Tibial nerve (tissue), 3 donors: ENCODE measurements around the gene MARCHF10.

ENCODE experiments used
- CTCF ChIP-seq, 5 experiments: fragments of 200-600 bp in 3 of 5; fragments of 450-650 bp in 2 of 5; sonication (generic) in 3 of 5; IDR thresholded peaks; one replicate each; pipeline ENCODE4 v1.5.1; 2016 to 2019; ENCODE audit warnings: antibody characterized with exemption in 5 of 5, mild to moderate bottlenecking in 3 of 5, moderate library complexity in 2 of 5
- POLR2A ChIP-seq, 2 donors: fragments of 450-650 bp; IDR thresholded peaks; one replicate each; pipeline ENCODE4 v1.6.1; 2017; ENCODE audit warnings: antibody characterized with exemption in 2 of 2, mild to moderate bottlenecking in 2 of 2, moderate library complexity in 2 of 2

DNA sequence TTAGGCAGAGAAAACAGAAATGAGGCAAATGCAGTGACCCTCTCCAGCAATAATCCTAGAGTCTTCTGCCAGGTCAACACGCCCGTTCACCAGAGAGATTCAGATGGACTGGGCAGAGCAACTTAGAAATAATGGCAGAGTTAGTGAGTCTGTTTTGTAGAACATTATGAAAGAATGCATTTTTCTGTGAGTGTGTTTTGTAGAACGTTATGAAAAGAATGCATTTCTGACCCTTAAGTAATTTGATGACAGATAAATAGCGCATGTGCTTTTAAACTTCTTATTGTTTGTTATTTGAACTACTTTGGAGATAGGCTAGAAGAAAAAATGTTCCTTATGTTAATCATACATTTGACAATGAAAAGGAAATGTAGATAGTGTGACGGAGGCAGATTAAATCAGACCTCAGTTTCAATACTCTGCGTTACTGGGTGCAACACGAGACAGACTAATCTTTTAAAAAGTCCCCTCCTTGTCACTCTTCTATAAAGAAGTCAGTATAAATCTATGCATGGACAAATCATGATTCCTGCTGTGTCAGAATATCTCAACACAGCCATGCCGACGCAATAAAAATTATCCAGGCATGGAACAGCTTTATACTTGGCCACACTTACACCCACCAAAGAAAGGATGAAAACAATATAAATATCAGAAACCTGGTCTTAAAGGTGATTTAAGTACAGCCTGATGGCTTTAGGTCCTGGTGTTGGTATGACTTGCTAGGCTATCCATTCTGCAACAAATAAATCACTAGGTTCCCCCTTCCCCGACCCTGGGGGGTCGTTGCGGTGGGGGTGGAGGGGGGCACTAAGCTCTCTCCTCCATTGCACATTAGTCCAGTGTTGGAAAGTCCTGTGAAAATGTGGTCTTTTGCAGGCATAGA, 47.8 kb downstream of the MARCHF10 start:
- TF ChIP-seq POLR2A (IDR thresholded peaks at IDR 0.05) (no peak), CTCF (IDR thresholded peaks at IDR 0.05) (no peak)
